PC-3 (cell line): Measurements from ENCODE around the gene GPR137B.

Experiments
- EZH2 ChIP-seq: fragments of 300-600 bp; sonication (generic); IDR thresholded peaks from one replicate; pipeline ENCODE4 v1.6.1; 2017; ENCODE audit warnings: antibody characterized with exemption, mild to moderate bottlenecking, low read length; ENCODE audit not compliant: unreplicated experiment
- TF ChIP-seq, protein P1 (sequence below): fragments of 300-600 bp; sonication (generic); conservative IDR thresholded peaks from 2 replicates; pipeline ENCODE4 v1.5.1; 2017; ENCODE audit warnings: antibody characterized with exemption, low read depth, mild to moderate bottlenecking, low read length

GRCh38 chr1:236193184-236193583 lies 50.8 kb downstream of the GPR137B start:
- TF ChIP-seq, protein P1, sequence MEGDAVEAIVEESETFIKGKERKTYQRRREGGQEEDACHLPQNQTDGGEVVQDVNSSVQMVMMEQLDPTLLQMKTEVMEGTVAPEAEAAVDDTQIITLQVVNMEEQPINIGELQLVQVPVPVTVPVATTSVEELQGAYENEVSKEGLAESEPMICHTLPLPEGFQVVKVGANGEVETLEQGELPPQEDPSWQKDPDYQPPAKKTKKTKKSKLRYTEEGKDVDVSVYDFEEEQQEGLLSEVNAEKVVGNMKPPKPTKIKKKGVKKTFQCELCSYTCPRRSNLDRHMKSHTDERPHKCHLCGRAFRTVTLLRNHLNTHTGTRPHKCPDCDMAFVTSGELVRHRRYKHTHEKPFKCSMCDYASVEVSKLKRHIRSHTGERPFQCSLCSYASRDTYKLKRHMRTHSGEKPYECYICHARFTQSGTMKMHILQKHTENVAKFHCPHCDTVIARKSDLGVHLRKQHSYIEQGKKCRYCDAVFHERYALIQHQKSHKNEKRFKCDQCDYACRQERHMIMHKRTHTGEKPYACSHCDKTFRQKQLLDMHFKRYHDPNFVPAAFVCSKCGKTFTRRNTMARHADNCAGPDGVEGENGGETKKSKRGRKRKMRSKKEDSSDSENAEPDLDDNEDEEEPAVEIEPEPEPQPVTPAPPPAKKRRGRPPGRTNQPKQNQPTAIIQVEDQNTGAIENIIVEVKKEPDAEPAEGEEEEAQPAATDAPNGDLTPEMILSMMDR: no peak
- no peak for TF ChIP-seq EZH2
